Activated T-helper 9 cell treated with anti-CD3 and anti-CD28 coated beads, Interleukin-2, amount 50 U/mL, for 16 hours (primary cell): ENCODE results near the gene COPA.

Experiments used
- DNase-seq: peaks from one replicate; pipeline ENCODE4 v3.0.0-alpha.2; 2020; ENCODE audit warnings: low read depth

Gene COPA

GRCh38 chr1:160362168-160362957 is 19.3 kb upstream of the COPA start:
- no peak for DNase-seq

GRCh38 chr1:160361814-160362167 is 18.7 kb upstream of the COPA start:
- DNase-seq = no peak

- no peak for DNase-seq
These were observed 18.1 kb upstream of the COPA start for GRCh38 chr1:160361199-160361598.

- no peak for DNase-seq
These were observed 17.2 kb upstream of the COPA start for GRCh38 chr1:160360227-160360695.

- no peak for DNase-seq
These were observed 16.6 kb upstream of the COPA start for GRCh38 chr1:160359559-160360226.

GRCh38 chr1:160358073-160358472 is 15.0 kb upstream of the COPA start:
- DNase-seq = no peak

GRCh38 chr1:160357286-160358002 is 14.4 kb upstream of the COPA start:
- no peak for DNase-seq

GRCh38 chr1:160354388-160354985 is 11.4 kb upstream of the COPA start:
- DNase-seq = no peak

GRCh38 chr1:160353223-160353622 is 10.2 kb upstream of the COPA start:
- no peak for DNase-seq

GRCh38 chr1:160352555-160352954 is 9.5 kb upstream of the COPA start:
- DNase-seq = no peak

GRCh38 chr1:160351629-160352028 is 8.6 kb upstream of the COPA start:
- no peak for DNase-seq

- DNase-seq = no peak
These were observed 3.9 kb upstream of the COPA start for GRCh38 chr1:160346958-160347357.

GRCh38 chr1:160346463-160346862 is 3.4 kb upstream of the COPA start:
- DNase-seq = no peak

- DNase-seq = no peak
These were observed 1.9 kb upstream of the COPA start for GRCh38 chr1:160344936-160345335.

- DNase-seq = no peak
These were observed 1.2 kb upstream of the COPA start for GRCh38 chr1:160344241-160344640.

GRCh38 chr1:160342526-160342925 is 524 bp downstream of the COPA start:
- DNase-seq = no peak

- DNase-seq = no peak
These were observed 2.2 kb downstream of the COPA start for GRCh38 chr1:160340866-160341265.

GRCh38 chr1:160340146-160340545 is 2.9 kb downstream of the COPA start:
- DNase-seq = no peak

- DNase-seq = no peak
These were observed 4.5 kb downstream of the COPA start for GRCh38 chr1:160338580-160338979.

GRCh38 chr1:160332516-160332915 is 10.5 kb downstream of the COPA start:
- no peak for DNase-seq

GRCh38 chr1:160330119-160330518 is 12.9 kb downstream of the COPA start:
- DNase-seq = no peak

GRCh38 chr1:160328184-160328583 is 14.9 kb downstream of the COPA start:
- DNase-seq = no peak

GRCh38 chr1:160326418-160326817 is 16.6 kb downstream of the COPA start:
- no peak for DNase-seq
